Progenitor cell of endocrine pancreas (in vitro differentiated cells): ENCODE results near the gene ANHX. TPM values are rescaled to one million over a fixed set of nuclear protein-coding genes. Genes with fewer than 3 reads are reported as not detected.

Experiments used
- DNase-seq: peaks from one replicate; pipeline ENCODE4 v3.0.0; 2021; ENCODE audit warnings: low spot score; ENCODE audit not compliant: unreplicated experiment
- H3K27ac Mint-ChIP-seq: 2 replicates; pipeline ENCODE4 v1.8.0; 2021; ENCODE audit warnings: mild to moderate bottlenecking, moderate library complexity, mixed read lengths
- H3K27me3 Mint-ChIP-seq: 2 replicates; pipeline ENCODE4 v1.8.0; 2021; ENCODE audit warnings: mixed read lengths
- H3K36me3 Mint-ChIP-seq: 2 replicates; pipeline ENCODE4 v1.8.0; 2022; ENCODE audit warnings: mixed read lengths; ENCODE audit not compliant: insufficient read depth
- H3K4me1 Mint-ChIP-seq: 2 replicates; pipeline ENCODE4 v1.8.0; 2021; ENCODE audit warnings: low read depth, mixed read lengths
- H3K4me3 Mint-ChIP-seq: 2 replicates; pipeline ENCODE4 v1.8.0; 2021; ENCODE audit warnings: low read depth, mild to moderate bottlenecking, moderate library complexity, mixed read lengths
- H3K9me3 Mint-ChIP-seq: 2 replicates; pipeline ENCODE4 v1.8.0; 2021; ENCODE audit warnings: low read depth, mixed read lengths
- CTCF ChIP-seq: fragments of 200-600 bp; sonication (generic); IDR thresholded peaks from one replicate; pipeline ENCODE4 v1.5.0; 2021; ENCODE audit warnings: antibody characterized with exemption, mild to moderate bottlenecking; ENCODE audit not compliant: unreplicated experiment
- total RNA-seq: library from RNA; stranded (reverse); gene quantifications from 2 replicates; pipeline ENCODE4 v1.2.1, GENCODE V29; 2021

The ANHX gene
- total RNA-seq, 1 donor from 2014 or later = not detected

GRCh38 chr12:133181238-133181959 lies 54.3 kb downstream of the ANHX start, which contains the start of gene ZNF268:
ZNF268 (plus strand) TSS chr12:133181495; CDS start chr12:133181998, 503 bp downstream.
- peaks cover 5% of the 10 kb centered on the region for H3K4me1 Mint-ChIP-seq
- H3K9me3 Mint-ChIP-seq = peaks cover 52% of the 10 kb centered on the region
- peaks cover 60% of the 10 kb centered on the region for H3K36me3 Mint-ChIP-seq
- peak; percentile 83 for TF ChIP-seq CTCF
- H3K27ac Mint-ChIP-seq = peak within 1 kb of the TSS; percentile 97
- DNase-seq = peak; percentile 90
- H3K27me3 Mint-ChIP-seq = no peaks in the 10 kb centered on the region
- H3K4me3 Mint-ChIP-seq = peak within 1 kb of the TSS; percentile 95

GRCh38 chr12:133180669-133181068 lies 55.0 kb downstream of the ANHX start:
- Mint-ChIP-seq H3K9me3 (peaks cover 55% of the 10 kb centered on the region), H3K36me3 (peaks cover 52% of the 10 kb centered on the region), H3K27ac (no peak overlapping the region), H3K4me3 (peak overlapping the region; percentile 45), H3K4me1 (peaks cover 5% of the 10 kb centered on the region), H3K27me3 (no peaks in the 10 kb centered on the region)
- DNase-seq = no peak
- TF ChIP-seq CTCF = no peak

- H3K36me3 Mint-ChIP-seq = peaks cover 6% of the 10 kb centered on the region
- H3K4me3 Mint-ChIP-seq = no peak overlapping the region
- H3K27me3 Mint-ChIP-seq = no peaks in the 10 kb centered on the region
- peaks cover 51% of the 10 kb centered on the region for H3K9me3 Mint-ChIP-seq
- no peak for DNase-seq
- H3K27ac Mint-ChIP-seq = no peak overlapping the region
- TF ChIP-seq CTCF = no peak
- no peaks in the 10 kb centered on the region for H3K4me1 Mint-ChIP-seq
Observed at GRCh38 chr12:133174901-133175300, 60.8 kb downstream of the ANHX start.

- Mint-ChIP-seq H3K36me3 (peaks cover 4% of the 10 kb centered on the region), H3K4me1 (no peaks in the 10 kb centered on the region), H3K27me3 (no peaks in the 10 kb centered on the region), H3K9me3 (peaks cover 53% of the 10 kb centered on the region), H3K4me3 (no peak overlapping the region), H3K27ac (no peak overlapping the region)
- no peak for TF ChIP-seq CTCF
- DNase-seq = no peak
Observed at GRCh38 chr12:133172491-133172890, 63.2 kb downstream of the ANHX start.

Other genes with a start within 250 kb of the ANHX start
- gene ZNF26, start 249.5 kb downstream of the ANHX start, total RNA-seq = 12.9 and 13.4 TPM in 2 replicates
- 102 and 103 TPM in 2 replicates for gene ZNF84, start 198.4 kb downstream of the ANHX start, total RNA-seq
- 28.5 and 30.2 TPM in 2 replicates for gene ZNF140, start 155.0 kb downstream of the ANHX start, total RNA-seq
- gene ZNF891, start 105.6 kb downstream of the ANHX start, total RNA-seq = 5.9 and 6.8 TPM in 2 replicates
- gene ZNF10, start 105.2 kb downstream of the ANHX start, total RNA-seq = 24.6 and 26.1 TPM in 2 replicates
- 33.1 and 34.5 TPM in 2 replicates for gene ZNF268, start 54.4 kb downstream of the ANHX start, total RNA-seq